Glomerular visceral epithelial cell (primary cell): ENCODE results near the gene SERF2.
"Not testable (repeated sequence)": the region's sequence is repeated elsewhere in the genome, so short reads cannot be mapped to it uniquely, and the experiment has no call there.

Experiments
- DNase-seq: peaks from one replicate; pipeline ENCODE4 v3.0.0-alpha.2; 2016; ENCODE audit errors: extremely low spot score

The SERF2 gene

DNA sequence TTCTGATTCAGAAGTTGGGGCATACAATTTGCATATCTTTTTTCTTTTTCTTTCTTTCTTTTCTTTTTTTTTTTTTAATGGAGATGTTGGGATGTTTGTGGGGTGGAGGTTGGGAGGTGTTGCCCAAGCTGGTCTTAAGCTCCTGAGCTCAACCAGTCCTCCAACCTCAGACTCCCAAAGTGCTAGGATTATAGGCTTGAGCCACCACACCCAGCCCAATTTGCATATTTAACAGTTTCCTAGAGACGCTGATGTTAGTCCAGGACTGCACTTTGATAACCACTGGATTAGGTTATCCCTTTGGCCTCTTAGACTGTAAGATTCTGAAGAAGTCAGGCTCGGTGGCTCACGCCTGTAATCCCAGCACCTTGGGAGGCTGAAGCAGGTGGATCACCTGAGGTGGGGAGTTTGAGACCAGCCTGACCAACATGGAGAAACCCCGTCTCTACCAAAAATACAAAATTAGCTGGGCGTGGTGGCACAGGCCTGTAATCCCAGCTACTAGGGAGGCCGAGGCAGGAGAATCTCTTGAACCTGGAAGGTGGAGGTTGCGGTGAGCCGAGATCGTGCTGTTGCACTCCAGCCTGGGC is 37.9 kb downstream of the SERF2 start:
- DNase-seq, result not testable (repeated sequence)

DNA sequence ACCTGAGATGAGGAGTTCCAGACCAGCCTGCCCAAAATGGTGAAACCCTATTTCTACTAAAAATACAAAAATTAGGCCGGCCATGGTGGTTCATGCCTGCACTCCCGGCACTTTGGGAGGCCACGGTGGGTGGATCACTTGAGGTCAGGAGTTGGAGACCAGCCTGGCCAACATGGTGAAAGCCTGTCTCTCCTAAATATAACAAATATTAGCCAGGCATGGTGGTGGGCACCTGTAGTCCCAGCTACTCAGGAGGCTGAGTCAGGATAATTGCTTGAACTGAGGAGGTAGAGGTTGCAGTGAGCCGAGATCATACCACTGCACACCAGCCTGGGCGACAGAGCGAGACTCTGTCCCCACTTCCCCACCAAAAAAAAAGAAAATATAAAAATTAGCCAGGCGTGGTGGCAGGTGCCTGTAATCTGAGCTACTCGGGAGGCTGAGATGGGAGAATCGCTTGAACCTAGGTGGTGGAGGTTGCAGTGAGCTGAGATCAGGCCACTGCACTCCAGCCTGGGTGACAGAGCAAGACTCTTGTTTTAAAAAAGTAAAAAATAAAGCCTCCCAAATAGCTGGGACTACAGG is 38.7 kb downstream of the SERF2 start:
- DNase-seq, result not testable (repeated sequence)

DNA sequence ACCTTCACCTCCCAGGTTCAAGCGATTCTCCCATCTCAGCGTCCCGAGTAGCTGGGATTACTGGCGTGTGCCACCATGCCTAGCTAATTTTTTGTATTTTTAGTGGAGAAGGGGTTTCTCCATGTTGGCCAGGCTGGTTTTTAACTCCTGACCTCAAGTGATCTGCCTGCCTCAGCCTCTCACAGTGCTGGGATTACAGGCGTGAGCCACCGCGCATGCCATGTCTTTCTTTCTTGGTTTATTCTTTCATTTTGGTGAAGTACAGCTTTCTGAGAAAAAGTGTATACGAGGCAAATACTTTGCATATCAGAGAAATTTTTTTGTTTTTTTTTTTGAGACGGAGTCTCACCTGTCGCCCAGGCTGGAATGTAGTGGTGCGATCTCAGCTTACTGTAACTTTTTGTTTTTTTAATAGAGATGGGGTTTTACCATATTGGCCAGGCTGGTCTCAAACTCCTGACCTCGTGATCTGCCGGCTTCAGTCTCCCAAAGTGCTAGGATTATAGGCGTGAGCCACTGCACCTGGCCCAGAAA is 39.5 kb downstream of the SERF2 start:
- not testable (repeated sequence) for DNase-seq

- not testable (repeated sequence) for DNase-seq
Observed at GRCh38 chr15:43832485-43832884, 40.4 kb downstream of the SERF2 start.

GRCh38 chr15:43845421-43845820 is 53.3 kb downstream of the SERF2 start:
- DNase-seq, result no peak
